GM03348 (cell line): ENCODE data around the gene ITIH1.

Source experiments
- DNase-seq: peaks from one replicate; pipeline ENCODE4 v3.0.0; 2012; ENCODE audit warnings: low spot score

Gene ITIH1

GRCh38 chr3:52789746-52790040, 12.3 kb downstream of the ITIH1 start:
- DNase-seq, result no peak

GRCh38 chr3:52790337-52790736, 12.9 kb downstream of the ITIH1 start:
- DNase-seq, result no peak

- DNase-seq, result no peak
Measured at GRCh38 chr3:52790741-52791140, 13.3 kb downstream of the ITIH1 start.

- no peak for DNase-seq
Measured at GRCh38 chr3:52791366-52791765, 14.0 kb downstream of the ITIH1 start.

GRCh38 chr3:52791928-52792327, 14.5 kb downstream of the ITIH1 start:
- no peak for DNase-seq

GRCh38 chr3:52792413-52792812, 15.0 kb downstream of the ITIH1 start:
- DNase-seq, result no peak

GRCh38 chr3:52792961-52793695, 15.7 kb downstream of the ITIH1 start:
- peak; percentile 68 for DNase-seq

- no peak for DNase-seq
Measured at GRCh38 chr3:52793702-52794611, 16.6 kb downstream of the ITIH1 start.

- DNase-seq, result no peak
Measured at GRCh38 chr3:52794612-52795099, 17.3 kb downstream of the ITIH1 start, which contains the start of gene ITIH3. ITIH3 (plus strand) TSS chr3:52794796; CDS start chr3:52794804, 8 bp downstream.

GRCh38 chr3:52795298-52795900, 18.0 kb downstream of the ITIH1 start:
- DNase-seq, result no peak

GRCh38 chr3:52796411-52796810, 19.0 kb downstream of the ITIH1 start:
- DNase-seq, result no peak

GRCh38 chr3:52798376-52798977, 21.1 kb downstream of the ITIH1 start:
- peak; percentile 51 for DNase-seq

- peak; percentile 35 for DNase-seq
Measured at GRCh38 chr3:52798978-52799476, 21.6 kb downstream of the ITIH1 start.

- no peak for DNase-seq
Measured at GRCh38 chr3:52800079-52800478, 22.7 kb downstream of the ITIH1 start.

- peak; percentile 50 for DNase-seq
Measured at GRCh38 chr3:52801839-52802238, 24.4 kb downstream of the ITIH1 start.

- no peak for DNase-seq
Measured at GRCh38 chr3:52805270-52806039, 28.1 kb downstream of the ITIH1 start.

- DNase-seq, result no peak
Measured at GRCh38 chr3:52809149-52809548, 31.8 kb downstream of the ITIH1 start.

GRCh38 chr3:52809662-52810377, 32.4 kb downstream of the ITIH1 start:
- no peak for DNase-seq

- DNase-seq, result no peak
Measured at GRCh38 chr3:52810923-52811322, 33.5 kb downstream of the ITIH1 start.

- no peak for DNase-seq
Measured at GRCh38 chr3:52811452-52812011, 34.1 kb downstream of the ITIH1 start.
